Measurements from ENCODE around the gene CSNK1A1L.

DNA sequence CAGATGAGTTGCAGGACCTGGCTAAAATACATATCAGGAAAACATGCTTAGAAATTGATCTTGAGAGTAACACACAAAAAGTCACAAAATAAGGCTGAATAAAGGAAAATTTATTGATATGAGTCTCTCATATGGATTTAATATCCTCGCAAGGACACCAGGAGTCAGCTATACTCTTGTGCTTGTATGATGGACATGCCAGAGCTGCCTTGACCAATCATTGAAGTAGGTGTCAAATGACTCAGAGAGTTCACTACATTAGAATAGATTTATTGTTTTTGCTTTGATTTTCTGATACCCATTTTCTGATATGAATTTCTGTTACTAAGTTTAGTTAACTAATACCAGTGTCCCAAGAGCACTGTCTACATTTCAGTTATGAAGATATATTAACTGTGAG, 37.4 kb upstream of the CSNK1A1L start:
- TF ChIP-seq, protein P1, sequence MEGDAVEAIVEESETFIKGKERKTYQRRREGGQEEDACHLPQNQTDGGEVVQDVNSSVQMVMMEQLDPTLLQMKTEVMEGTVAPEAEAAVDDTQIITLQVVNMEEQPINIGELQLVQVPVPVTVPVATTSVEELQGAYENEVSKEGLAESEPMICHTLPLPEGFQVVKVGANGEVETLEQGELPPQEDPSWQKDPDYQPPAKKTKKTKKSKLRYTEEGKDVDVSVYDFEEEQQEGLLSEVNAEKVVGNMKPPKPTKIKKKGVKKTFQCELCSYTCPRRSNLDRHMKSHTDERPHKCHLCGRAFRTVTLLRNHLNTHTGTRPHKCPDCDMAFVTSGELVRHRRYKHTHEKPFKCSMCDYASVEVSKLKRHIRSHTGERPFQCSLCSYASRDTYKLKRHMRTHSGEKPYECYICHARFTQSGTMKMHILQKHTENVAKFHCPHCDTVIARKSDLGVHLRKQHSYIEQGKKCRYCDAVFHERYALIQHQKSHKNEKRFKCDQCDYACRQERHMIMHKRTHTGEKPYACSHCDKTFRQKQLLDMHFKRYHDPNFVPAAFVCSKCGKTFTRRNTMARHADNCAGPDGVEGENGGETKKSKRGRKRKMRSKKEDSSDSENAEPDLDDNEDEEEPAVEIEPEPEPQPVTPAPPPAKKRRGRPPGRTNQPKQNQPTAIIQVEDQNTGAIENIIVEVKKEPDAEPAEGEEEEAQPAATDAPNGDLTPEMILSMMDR (optimal IDR thresholded peaks at IDR 0.05 in 1 of 3, IDR thresholded peaks at IDR 0.05 in 1 of 3, conservative IDR thresholded peaks at IDR 0.05 in 1 of 3; ENCODE audit: extremely low read depth in 1 of 3, insufficient read depth in 2 of 3, low read length in 3 of 3), result no peak
- no peak for TF ChIP-seq EZH2 (IDR thresholded peaks at IDR 0.05; ENCODE audit: low read length)

All from keratinocyte (primary cell).